Coronary artery (tissue), 2 donors: ENCODE results near the gene TMPRSS4.

Experiments
- DNase-seq: peaks from one replicate; pipeline ENCODE4 v3.0.0-alpha.2; 2017; ENCODE audit warnings: low spot score
- H3K27ac ChIP-seq, 2 donors: fragments of 200-600 bp; sonication (generic); one replicate each; pipeline ENCODE4 v1.5.1; 2016 to 2019
- H3K4me3 ChIP-seq: fragments of 200-600 bp; sonication (generic); 2 replicates; pipeline ENCODE4 v1.5.1; 2016; ENCODE audit warnings: mild to moderate bottlenecking, moderate library complexity
- TF ChIP-seq, protein P1 (sequence below): fragments of 200-600 bp; sonication (generic); IDR thresholded peaks from one replicate; pipeline ENCODE4 v1.5.1; 2019; ENCODE audit warnings: antibody characterized with exemption

TMPRSS4 gene

DNA sequence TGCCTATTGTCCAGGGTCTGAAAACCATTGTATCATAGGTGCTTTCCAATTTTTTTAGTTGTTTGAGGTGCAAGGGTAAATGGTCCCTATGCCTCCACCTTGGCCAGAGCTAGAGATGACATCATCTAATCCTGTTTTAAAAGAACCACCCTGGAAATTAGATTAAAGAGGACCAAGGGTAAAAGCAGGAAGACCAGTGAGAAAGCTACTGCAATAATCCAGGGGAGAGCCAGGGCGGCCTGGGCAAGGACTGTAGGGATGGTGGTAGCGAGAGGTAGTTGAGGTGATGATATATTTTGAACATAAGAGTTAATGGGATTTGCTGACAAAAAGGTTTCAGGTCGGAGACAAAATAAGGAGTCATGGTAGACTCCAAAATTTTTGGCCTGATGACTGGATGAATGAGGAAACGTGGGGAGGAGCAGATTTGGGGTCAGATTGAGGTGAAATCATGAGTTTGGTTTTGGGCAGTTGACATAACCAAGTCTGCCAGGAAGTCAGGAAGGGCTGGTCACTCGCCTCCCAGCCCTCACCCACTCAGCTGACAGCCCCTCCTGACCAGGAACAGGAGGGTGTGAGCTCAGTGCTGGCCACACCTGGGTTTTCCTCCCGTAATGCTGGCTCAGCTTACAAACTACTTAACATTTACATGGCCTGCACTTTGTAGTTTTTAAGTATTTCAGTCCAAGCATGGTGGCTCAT, 52.7 kb downstream of the TMPRSS4 start:
- no peak for DNase-seq
- no peak overlapping the region for H3K4me3 ChIP-seq
- TF ChIP-seq, protein P1, sequence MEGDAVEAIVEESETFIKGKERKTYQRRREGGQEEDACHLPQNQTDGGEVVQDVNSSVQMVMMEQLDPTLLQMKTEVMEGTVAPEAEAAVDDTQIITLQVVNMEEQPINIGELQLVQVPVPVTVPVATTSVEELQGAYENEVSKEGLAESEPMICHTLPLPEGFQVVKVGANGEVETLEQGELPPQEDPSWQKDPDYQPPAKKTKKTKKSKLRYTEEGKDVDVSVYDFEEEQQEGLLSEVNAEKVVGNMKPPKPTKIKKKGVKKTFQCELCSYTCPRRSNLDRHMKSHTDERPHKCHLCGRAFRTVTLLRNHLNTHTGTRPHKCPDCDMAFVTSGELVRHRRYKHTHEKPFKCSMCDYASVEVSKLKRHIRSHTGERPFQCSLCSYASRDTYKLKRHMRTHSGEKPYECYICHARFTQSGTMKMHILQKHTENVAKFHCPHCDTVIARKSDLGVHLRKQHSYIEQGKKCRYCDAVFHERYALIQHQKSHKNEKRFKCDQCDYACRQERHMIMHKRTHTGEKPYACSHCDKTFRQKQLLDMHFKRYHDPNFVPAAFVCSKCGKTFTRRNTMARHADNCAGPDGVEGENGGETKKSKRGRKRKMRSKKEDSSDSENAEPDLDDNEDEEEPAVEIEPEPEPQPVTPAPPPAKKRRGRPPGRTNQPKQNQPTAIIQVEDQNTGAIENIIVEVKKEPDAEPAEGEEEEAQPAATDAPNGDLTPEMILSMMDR: no peak
- no peak overlapping the region for H3K27ac ChIP-seq

DNA sequence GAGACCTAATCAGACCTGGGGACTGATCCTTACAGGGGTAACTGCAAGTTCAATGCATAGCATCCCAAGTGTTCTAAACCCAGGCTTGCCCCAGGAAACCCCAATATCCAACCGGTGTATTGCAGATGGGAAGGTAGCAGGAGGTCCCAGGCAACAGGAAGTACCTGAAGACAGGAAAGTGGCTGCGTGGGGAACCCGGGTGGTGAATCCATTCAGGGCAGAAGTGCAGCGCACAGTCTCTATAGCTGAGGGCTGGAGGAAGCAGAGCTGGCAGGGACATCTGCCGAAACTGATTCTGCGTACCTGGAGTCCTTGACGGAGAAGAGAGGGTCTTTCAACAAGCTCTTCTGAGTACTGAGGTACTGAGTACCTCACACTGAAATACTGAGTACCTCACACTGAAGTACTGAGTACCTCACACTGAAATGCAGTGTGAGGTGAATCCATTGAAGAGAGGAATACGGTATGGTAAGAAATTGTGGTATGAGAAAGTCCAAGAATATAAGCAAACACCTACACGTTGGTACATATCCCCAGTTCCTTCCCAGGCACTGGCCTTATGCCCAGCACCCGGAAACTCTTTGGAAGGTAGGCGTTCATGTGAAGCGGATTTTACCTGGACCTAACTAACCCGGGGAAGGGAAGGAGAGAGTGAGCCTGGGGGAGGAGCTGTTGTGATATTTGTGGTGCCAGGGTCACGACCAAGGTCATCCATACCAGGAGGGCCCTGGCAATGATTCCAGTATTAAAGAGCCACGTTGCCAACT, 55.7 kb downstream of the TMPRSS4 start:
- Histone ChIP-seq H3K4me3 (no peak overlapping the region), H3K27ac (no peak overlapping the region)
- DNase-seq: no peak
- TF ChIP-seq, protein P1: no peak

DNA sequence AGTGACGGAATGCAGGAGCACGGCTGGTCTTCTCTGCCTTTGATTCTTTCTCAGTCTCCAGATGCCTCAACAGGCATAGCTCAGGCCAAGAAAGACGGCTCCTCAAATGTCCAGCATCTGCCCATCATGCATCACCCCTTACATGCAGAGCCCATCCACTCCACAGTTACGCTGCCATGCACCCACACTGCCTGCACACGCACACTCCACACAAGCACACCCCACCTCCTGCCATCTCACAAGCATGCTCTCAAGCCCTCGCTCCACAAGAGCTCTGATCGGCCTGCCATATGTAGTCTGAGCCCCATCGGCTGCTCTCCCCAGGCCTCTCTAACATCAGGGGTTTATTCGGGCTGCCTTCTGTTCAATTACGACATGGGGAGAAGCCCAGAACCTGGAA, 56.9 kb downstream of the TMPRSS4 start:
- DNase-seq: no peak

DNA sequence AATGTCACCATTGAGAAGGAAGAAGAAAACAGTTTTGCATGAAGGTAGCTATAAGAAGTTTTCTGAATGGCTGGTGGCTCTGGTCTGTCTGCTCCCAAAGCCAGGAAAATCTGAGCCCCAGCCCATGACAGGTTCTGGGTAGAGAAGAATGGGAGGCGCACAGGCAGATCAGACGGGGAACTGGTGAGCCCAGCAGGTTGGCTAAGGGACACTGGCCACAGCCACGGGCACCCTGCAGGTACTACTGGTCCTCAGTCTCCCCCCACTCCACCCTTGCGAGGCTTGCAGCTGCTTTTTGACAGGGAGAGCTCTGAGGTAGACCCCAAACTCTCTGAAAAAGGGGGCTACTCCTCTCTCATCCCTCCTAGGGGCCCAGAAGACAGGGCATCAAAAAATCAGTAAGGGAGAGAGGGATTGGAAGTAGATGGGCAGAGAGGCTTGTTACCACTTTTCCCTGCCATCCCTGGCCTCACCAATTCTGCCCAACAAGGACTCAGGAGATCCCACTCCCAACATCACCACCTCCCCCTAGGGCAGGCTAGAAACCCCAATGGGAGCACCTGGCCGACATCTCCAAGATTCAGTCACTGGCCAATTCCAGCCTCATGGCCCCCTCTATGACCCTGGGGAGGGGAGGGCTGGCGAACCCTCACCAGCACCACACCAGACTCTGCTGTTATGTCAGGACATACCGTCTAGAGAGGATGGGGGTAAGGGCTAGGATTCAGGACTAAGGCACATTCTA, 58.3 kb downstream of the TMPRSS4 start:
- TF ChIP-seq, protein P1: no peak
- no peak overlapping the region for H3K27ac ChIP-seq
- DNase-seq: no peak
- no peak overlapping the region for H3K4me3 ChIP-seq

More for the DNA sequence above, 56.9 kb downstream of the TMPRSS4 start:
- TF ChIP-seq, protein P1: no peak
- Histone ChIP-seq H3K4me3 (no peak overlapping the region), H3K27ac (no peak overlapping the region)

DNA sequence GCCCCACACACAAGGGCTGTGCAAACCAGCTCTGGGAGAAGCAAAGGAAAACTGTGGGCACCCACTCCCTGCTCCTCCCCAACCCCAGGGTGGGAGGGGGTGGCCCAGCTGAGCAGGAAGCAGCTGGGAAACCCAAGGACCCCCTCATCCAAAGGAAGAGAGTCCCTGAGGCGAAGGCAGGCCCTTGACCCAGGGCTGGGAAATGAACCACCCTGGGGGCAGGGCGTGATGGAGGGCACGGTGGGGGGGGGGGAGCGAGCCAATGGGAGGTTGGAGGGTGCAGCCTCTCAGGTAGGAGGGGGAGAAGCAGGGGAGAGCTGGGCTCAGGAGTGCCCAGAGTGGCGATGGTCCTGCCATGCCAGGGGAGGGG, 58.9 kb downstream of the TMPRSS4 start:
- TF ChIP-seq, protein P1: no peak
- H3K27ac ChIP-seq: no peak overlapping the region
- no peak overlapping the region for H3K4me3 ChIP-seq
- no peak for DNase-seq

DNA sequence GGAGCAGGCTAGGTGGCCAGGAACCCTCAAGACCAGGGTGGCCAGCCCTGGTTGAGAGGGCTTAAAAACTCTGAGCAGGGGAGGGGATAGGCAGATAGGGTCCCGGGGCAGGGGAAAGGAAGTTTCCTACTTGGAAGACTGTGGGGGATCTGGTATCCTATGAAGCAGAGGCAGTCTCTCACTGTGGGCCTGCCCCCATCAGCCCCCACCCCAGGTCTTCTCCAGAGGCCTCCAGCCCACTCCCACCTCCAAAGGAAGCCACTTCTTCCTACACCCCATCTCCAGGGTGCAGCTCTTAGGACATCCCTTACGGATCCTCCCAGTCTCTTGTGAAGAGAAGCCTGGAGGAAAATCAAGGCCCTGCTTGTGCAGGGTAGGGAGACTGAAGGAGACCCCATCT, 59.5 kb downstream of the TMPRSS4 start:
- no peak for DNase-seq
- Histone ChIP-seq H3K27ac (no peak overlapping the region), H3K4me3 (no peak overlapping the region)
- TF ChIP-seq, protein P1: no peak
